ENCODE results near the gene C1S. TPM values are rescaled to one million over a fixed set of nuclear protein-coding genes. Genes with fewer than 3 reads are reported as not detected.

C1S gene
- total and polyA plus RNA-seq, 2 of the 4 experiments (the other 2 are of a cell fraction), result 49.6 to 85.4 TPM

DNA sequence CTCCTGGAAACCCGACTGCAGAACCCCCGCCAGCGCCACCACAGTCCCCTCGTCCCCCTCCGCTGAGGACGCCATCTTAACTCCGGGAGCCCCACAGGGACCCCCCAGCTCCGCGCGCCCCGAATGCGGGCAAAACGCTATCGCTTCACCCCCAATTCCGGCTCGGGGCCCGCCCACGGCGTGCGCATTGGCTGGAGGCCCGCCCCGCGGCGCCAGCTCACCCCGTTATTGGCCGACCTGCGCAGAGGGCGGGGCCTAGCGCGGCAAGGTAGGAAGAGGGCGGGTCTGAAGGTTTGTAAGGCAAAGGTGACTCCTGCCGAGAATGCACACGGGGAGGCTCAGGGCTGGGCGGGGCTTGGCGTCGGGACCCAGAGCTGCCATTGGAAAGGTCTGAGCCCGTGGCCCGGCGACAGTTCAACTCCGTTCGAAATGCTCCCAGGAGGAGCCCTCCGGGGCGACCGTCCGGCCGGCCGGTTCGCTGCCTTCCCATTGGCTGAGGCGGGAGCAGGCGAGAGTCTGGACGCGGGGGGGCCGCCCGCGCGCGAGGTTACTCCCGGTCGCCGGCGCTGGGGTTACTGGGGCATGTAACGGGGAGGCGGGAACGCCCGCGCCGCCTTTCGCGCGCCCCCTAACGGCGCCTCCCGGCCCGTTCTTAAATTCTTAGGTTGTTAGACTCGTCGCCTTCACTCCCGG is 42.0 kb upstream of the C1S start, which contains the start of gene LPCAT3:
TSS of gene LPCAT3 (minus strand) at position 127 of the 693 bp plus-strand sequence. CDS start at position 75, 52 bp downstream.
- H2AK5ac ChIP-seq (ENCODE audit: low read depth, low read length), result peak within 1 kb of the TSS; percentile 29; the same call in 1 of the 2 replicates
- peak within 1 kb of the TSS; percentile 58; the same call in 1 of the 2 replicates for H3K23ac ChIP-seq (ENCODE audit: low read depth, low read length)
- no TSS peak for BruUV-seq (replicated peaks)
- 0% methylated on average over 18 of the region's 77 CpGs; no CpG with 5 or more reads in 1 of the 2 experiments for WGBS, 2 experiments (ENCODE audit: extremely low coverage in 2 of 2, insufficient read length in 1 of 2)
- H3K9ac ChIP-seq (ENCODE audit: low read depth, low read length), result peak within 1 kb of the TSS; percentile 68
- peak within 1 kb of the TSS; percentile 5; the same call in 1 of the 3 replicates for H2BK15ac ChIP-seq (ENCODE audit: low read depth, low read length)
- no peaks in the 10 kb centered on the region for H3K27me3 ChIP-seq (ENCODE audit: control insufficient read depth, insufficient read depth, low read length)
- peak within 1 kb of the TSS; percentile 45 for H2BK5ac ChIP-seq (ENCODE audit: low read depth, low read length, poor library complexity, severe bottlenecking)
- H2AFZ ChIP-seq (replicated peaks; ENCODE audit: low read length, poor library complexity), result peak within 1 kb of the TSS; percentile 93
- H4K20me1 ChIP-seq (ENCODE audit: insufficient read depth, low read length), result no peaks in the 10 kb centered on the region
- DNase-seq (peak; percentile 90), ATAC-seq (ENCODE audit: low read depth) (peak; percentile 95)
- H3K79me1 ChIP-seq (ENCODE audit: low read depth in 1 of 2, low read length in 2 of 2), result peaks cover 0 to 22% of the 10 kb centered on the region in 2 experiments; a peak in 3 of 4 replicates
- in situ Hi-C loops (cut with MboI; ENCODE audit: low sequenced_read_pairs) (no loop called here), intact Hi-C loops (cut with micrococcal nuclease) (loop anchor here (1.0 to 2.0 kb wide), 3 partner anchors 48 to 91 kb away; partner anchors contain the start of genes C1R, C1RL, EMG1 and PHB2), dilution Hi-C loops (cut with HindIII; ENCODE audit: low sequenced_read_pairs, unreplicated experiment) (no loop called here)
- no peaks in the 10 kb centered on the region for H3K36me3 ChIP-seq (ENCODE audit: control insufficient read depth, insufficient read depth, low read length)
- H2AK9ac ChIP-seq (replicated peaks; ENCODE audit: low read depth, low read length, poor library complexity), result no peak within 1 kb of the TSS
- H3K4me1 ChIP-seq (ENCODE audit: control insufficient read depth, insufficient read depth, low read length), result peaks cover 5% of the 10 kb centered on the region; the same call in 1 of the 2 replicates
- peak within 1 kb of the TSS; percentile 79 for H3K27ac ChIP-seq (ENCODE audit: insufficient read depth, low read length)
- ChIA-PET POLR2A (ENCODE audit: unreplicated experiment) (interaction anchor here (0.6 kb wide), 1 partner anchor 8 kb away, joined by 3 read pairs; no protein-coding TSS in a partner anchor), CTCF (interaction anchor here (0.5 to 0.8 kb wide), 2 partner anchors 8 to 146 kb away, joined by 3 read pairs; no protein-coding TSS in a partner anchor)
- no peak within 1 kb of the TSS for H4K91ac ChIP-seq (ENCODE audit: insufficient read depth, low read depth, low read length)
- peak within 1 kb of the TSS; percentile 18 for H3K56ac ChIP-seq (ENCODE audit: extremely low read depth, insufficient read depth, low read length)
- H3K14ac ChIP-seq (replicated peaks; ENCODE audit: low read depth, low read length), result peak within 1 kb of the TSS; percentile 45
- peak within 1 kb of the TSS; percentile 93 for H3K4me2 ChIP-seq (ENCODE audit: low read depth, low read length)
- peak within 1 kb of the TSS in 1 of 2 experiments; percentile 80; a peak in 1 of 4 replicates for H4K8ac ChIP-seq (ENCODE audit: low read depth in 2 of 2, low read length in 2 of 2)
- no peak within 1 kb of the TSS for H2BK20ac ChIP-seq (ENCODE audit: low read depth, low read length)
- H3K4me3 ChIP-seq (ENCODE audit: insufficient read depth, low read depth, low read length), result peak within 1 kb of the TSS; percentile 90
- no peaks in the 10 kb centered on the region for H3K9me3 ChIP-seq (ENCODE audit: control insufficient read depth, insufficient read depth, low read length)
- H4K5ac ChIP-seq (ENCODE audit: low read depth, low read length), result peak within 1 kb of the TSS; percentile 53
- peak within 1 kb of the TSS; percentile 77; the same call in 1 of the 2 replicates for H3K18ac ChIP-seq (ENCODE audit: low read depth, low read length)
- peak within 1 kb of the TSS; percentile 70 for H2BK120ac ChIP-seq (ENCODE audit: low read depth, low read length)
- peak within 1 kb of the TSS; percentile 57 for H3K4ac ChIP-seq (ENCODE audit: low read depth, low read length)
- no peaks in the 10 kb centered on the region; the same call in 1 of the 2 replicates for H3K9me1 ChIP-seq (ENCODE audit: insufficient read depth, low read length)
- peak; percentile 71 for TF ChIP-seq MAZ (IDR thresholded peaks at IDR 0.05; ENCODE audit: borderline replicate concordance, low read depth, low read length)
- no peak for TF ChIP-seq FOS (IDR thresholded peaks at IDR 0.05; ENCODE audit: low read depth, low read length)
- TF ChIP-seq MXI1 (IDR thresholded peaks at IDR 0.05; ENCODE audit: borderline replicate concordance, low read depth, low read length), result peak; percentile 48; the same call in 1 of the 2 replicates
- no peak for TF ChIP-seq MAFK (IDR thresholded peaks at IDR 0.05; ENCODE audit: low read depth, low read length)
- peak; percentile 57 for TF ChIP-seq RAD21 (IDR thresholded peaks at IDR 0.05; ENCODE audit: low read length)
- TF ChIP-seq RFX5 (IDR thresholded peaks at IDR 0.05; ENCODE audit: low read depth, low read length), result no peak
- TF ChIP-seq SMC3 (IDR thresholded peaks at IDR 0.05; ENCODE audit: low read depth, low read length), result peak; percentile 66
- TF ChIP-seq NFE2L2 (IDR thresholded peaks at IDR 0.05; ENCODE audit: low read depth, low read length), result no peak
- TF ChIP-seq, protein P1, sequence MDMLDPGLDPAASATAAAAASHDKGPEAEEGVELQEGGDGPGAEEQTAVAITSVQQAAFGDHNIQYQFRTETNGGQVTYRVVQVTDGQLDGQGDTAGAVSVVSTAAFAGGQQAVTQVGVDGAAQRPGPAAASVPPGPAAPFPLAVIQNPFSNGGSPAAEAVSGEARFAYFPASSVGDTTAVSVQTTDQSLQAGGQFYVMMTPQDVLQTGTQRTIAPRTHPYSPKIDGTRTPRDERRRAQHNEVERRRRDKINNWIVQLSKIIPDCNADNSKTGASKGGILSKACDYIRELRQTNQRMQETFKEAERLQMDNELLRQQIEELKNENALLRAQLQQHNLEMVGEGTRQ (IDR thresholded peaks at IDR 0.05; ENCODE audit: low read depth, low read length), result no peak
- peak; percentile 45 for TF ChIP-seq RCOR1 (IDR thresholded peaks at IDR 0.05; ENCODE audit: insufficient replicate concordance, low read length)
- no peak for TF ChIP-seq CEBPB (IDR thresholded peaks at IDR 0.05; ENCODE audit: low read depth, low read length)
- TF ChIP-seq POLR2A (IDR thresholded peaks at IDR 0.05; ENCODE audit: low read depth, low read length), result no peak
- no peak for TF ChIP-seq CHD1 (IDR thresholded peaks at IDR 0.05; ENCODE audit: low read depth, low read length)
- no peak for TF ChIP-seq BHLHE40 (IDR thresholded peaks at IDR 0.05; ENCODE audit: low read depth, low read length)
- TF ChIP-seq CTCF (conservative IDR thresholded peaks at IDR 0.05; ENCODE audit: low read depth, low read length), result peak; percentile 94

All from IMR-90 (cell line).